ENCODE measurements around the gene PRKAG2.

PRKAG2 gene

DNA sequence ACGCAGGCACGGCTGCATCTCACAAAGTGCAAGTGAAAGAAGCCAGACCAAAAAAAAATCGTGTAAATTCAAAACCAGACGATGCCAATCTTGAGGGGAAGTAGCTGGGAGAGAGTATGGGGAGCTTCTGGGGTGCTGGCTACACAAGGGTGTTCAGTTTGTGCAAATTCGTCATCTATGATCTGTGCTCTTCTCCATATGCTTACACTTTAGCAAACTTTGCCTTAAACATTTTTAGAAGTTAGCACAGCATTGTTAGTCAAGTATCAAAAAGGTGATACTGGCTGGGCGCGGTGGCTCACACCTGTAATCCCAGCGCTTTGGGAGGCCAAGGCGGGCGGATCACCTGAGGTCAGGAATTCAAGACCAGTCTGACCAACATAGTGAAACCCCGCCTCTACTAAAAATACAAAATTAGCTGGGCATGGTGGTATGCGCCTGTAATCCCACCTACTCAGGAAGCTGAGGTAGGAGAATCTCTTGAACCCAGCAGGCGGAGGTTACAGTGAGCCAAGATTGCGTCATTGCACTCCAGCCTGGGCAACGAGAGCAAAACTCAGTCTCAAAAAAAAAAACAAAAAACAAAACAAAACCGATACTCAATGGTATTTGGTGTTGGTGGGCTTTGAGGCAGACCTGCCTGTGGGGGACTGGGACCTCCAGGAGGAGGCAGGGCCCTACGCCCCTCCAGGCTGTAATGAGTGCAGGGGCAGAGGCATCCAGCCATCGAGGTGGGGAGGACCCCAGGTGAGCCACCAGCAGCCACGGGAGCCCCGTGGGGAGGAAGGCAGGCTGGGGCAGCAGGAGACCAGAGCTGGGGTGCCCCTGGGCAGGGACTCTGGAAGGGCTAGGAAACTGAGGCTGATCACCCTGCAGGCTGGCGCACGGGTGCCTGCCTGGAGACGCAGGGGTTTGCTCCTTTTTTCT, 150.0 kb downstream of the PRKAG2 start:
- DNase-seq (ENCODE audit: low spot score) = no peak

DNA sequence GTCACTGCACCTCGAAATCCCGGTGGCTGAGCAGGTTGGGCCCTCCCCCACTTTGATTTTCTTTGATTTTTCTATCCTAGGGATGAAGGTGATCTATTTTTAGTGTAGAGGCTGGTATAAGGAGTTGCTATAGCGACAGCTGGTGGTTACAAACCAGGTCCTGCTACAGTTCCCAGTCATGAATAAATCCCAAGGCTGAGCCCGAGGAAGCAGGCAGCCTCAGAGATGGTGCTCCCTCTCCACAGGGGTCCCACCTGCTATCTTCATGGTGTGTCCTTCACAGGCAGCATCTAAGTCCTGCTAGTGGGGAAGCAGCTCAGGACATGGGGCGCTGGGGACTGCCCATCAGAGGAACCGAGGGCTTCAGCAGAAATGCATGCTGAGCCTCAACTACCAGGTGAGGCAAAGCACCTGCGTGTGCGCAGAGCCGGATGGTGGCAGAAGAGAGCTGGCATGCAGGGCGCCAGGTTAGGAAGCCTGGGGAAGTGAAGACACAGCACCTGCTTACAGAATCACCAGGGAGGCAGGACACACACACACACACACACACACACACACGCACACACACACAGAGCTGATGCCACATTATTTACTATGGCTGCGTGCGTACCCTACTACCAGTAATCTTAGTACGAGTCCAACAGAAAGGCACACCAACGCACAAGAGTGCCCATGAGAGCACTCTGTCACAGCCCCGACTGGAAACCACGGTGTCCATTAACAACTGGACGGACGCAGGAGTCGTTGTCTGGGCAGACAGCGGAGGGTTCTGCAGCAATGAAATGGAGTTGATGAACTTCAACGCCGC, 150.9 kb downstream of the PRKAG2 start:
- no peak for DNase-seq (ENCODE audit: low spot score)

DNA sequence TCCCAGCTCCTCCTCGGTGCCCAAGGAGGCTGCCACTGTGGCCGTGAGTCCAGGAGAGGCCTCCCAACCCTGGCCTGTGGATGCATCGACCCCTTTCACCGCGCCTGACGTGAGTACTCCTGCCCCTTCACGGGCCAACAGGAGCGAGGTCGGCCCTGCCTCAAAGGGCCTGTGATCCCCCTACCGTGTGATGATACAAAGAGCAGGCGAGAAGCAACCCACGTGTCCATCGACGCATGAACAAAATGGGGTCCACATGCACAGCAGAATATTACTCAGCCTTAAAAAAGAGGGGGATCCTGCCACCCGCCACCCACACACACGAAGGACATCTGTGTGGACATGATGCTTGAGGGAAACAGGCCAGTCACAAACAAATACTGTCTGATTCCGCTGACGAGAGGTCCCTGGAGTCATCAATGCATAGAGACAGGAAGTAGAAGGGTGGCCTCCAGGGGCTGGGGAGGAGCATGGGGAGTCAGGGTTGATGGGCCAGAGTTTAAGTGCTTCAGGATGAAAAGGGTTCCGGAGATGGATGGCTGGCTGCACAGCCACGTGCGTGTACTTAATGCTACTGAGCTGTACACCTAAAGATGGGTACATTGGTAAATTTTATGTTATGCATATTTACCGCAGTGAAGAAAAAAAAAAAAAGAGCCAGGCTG, 151.9 kb downstream of the PRKAG2 start:
- no peak for DNase-seq (ENCODE audit: low spot score)

DNA sequence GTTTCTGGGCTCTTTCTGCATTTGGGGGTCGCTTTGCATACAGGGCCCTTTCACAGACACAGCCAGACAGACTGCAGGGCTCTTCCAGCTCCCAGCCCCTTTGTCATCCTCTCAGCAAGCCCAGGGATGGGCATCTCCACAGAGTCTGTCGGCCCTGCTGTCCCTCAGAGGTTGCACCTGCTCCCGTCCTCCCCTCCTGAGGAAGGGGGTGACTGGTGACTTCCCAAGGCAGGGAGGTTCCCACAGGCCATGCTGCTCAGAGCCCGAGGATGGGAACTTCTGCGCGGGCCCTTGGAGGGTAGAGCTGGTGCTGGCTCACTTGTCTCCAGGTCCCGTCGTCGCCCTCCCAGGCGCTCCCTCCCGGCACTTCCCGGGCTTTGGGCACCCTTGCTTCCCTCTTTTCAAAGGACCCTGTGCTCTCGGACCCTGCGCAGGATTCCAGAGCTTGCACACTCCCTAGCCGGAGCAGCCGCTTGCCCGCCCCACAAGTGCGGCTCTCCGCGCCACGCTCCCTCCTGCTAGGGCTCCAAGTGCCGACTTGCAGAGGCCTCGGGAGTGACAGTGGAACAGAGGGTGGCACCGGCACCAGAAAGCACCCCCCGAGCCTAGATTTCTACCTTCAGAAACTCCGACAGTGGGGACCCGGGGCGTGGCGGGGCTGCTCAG, 152.5 kb downstream of the PRKAG2 start:
- DNase-seq (ENCODE audit: low spot score) = no peak

DNA sequence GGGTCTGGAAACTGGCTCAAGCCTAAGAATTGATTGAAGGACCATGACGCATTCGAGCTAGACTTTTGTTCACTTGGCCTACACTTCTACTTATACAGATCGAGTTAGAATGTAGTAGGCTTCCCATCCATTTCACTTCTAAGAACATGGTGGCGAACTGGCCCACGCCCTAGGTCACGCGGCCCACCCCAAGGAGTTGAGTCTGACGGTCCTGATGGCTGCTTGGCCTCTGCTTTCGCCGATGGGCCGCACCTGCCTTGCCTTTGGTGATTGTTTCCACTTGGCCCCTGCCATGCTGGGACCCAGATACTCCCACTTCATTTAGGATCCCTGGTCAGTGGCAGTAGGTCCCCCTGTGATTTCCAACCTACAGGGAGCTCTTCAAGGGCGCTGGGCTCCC, 153.6 kb downstream of the PRKAG2 start:
- DNase-seq (ENCODE audit: low spot score) = no peak

DNA sequence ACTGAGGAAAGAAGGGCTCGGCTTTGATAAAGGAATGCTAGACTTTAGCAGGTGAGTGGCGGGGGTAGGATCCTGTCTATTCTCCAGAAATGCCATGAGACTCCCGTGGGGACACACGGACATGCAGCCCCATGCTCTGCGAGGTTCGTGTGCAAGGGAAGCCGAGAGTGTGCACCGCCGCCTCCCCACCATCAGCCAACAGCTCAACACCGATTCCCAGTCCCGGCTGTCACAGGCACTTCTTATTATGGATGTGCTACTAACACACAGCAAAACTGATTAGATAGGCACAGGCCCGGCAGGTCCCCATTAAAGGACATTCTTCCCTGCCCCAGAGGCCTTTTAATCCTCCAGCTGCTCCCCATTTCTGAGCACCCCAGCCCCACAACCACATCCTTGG, 154.4 kb downstream of the PRKAG2 start:
- DNase-seq (ENCODE audit: low spot score) = no peak

DNA sequence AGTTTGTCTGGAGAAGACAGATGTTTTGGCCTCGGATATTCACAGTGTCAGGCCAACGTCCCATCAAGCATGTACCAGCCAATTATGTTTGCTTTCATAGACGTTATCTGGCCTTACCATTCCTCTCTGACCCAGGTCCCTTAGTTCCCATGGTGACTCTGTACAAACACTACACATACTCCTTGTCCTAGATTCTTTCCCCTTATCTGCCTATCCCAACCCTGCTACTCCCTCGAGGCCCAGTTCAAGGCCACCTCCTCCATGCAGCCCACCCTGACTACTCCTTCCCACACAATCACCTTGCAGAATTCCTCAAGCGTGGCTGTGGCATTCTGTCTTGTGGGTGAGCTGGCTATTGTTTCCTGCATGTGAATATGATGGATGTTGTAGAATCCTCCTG, 155.2 kb downstream of the PRKAG2 start:
- no peak for DNase-seq (ENCODE audit: low spot score)

DNA sequence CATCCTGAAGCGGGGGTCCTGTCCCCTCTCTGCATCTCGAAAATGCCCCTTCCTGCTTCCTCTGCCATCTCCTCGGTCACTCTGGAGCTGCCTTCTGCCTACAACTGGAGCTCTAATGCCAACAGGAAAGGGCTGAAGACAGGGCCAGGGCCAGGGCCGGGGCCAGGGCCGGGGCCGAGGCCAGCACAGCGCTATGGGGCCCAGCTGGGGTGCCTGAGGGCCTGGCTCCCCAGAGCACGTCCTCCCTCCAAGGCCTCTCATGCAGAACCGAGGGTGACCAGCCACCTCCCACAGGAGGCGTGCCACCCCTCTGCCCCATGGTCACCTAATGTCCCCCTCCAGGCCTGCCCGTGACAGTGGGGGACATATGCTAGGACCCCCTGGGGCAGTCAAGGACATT, 155.7 kb downstream of the PRKAG2 start:
- no peak for DNase-seq (ENCODE audit: low spot score)

DNA sequence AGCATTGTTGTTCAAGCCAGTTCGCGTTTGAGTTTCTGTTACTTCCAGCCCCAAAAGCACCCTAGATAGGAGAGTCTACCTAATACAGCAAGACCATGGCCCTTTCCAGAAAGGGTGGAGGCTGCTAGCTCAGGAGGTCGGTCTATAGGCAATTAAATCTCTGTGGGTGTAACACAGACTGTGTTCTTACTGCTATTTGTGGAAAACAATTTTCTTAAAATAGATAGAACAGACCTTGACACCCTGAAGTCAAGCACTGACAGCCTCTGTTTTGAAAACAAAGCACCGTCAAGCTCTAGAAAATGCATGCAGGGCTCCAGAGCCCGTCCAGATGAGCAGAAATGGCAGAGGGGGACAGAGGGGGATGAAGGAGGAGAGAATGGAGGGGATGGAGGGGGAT, 156.6 kb downstream of the PRKAG2 start:
- DNase-seq (ENCODE audit: low spot score) = no peak

DNA sequence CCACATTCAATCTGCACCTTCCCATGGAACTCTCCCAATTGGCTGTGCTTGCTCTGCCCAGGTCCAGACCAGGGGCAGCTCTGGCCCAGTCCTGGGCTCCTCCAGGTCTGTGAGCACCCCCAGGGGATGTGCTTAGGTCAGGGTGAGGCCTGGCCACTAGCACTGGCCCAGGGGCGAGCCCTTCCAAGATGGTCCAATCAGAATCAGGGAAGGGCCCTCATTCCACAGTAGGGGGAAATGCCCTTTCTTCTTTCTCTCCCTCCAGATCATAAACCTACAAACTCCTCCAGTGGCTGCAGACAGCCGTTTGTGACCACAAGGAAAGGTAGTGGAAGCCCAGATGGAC, 157.0 kb downstream of the PRKAG2 start:
- no peak for DNase-seq (ENCODE audit: low spot score)

DNA sequence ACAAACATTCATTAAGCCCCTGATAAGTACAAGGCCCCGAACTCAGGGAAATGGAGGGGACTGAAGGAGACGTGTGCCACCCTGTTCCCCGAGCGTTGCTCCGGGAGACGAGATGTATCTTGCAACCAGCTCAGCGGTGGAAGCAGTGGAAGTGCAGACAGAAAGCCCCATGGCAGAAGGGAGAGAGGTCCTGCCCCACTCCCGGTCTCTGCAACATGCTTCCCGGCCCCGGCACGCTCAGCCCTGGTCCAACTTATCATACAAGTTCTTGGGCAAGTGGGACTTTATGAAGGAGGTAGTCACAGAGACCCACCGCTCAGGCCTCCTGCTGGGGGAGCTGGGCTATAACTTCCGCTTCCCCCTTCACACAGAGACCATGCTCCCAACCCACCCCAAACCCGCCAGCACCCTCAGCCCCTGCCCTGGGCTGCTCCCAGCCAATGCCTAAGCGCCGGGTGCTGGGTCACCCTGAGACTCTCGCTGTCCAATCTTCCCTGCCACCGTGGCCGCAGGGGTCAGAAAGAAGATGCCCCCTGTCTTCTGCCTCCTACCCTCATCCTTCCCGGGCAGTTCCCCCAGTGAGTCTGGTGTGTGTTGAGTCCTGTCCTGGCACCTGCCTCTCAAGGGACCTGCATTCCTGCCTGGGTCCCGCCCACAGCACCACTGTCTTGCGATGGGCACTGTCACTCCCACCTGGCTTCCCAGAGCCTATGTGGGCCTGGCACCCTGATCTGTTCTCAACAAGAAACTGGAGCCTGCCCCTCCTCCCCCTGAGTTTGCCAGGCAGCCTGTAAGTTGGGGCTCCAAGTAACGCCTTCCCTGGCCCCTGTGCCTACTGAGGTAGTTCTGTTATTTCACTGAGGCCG, 157.7 kb downstream of the PRKAG2 start:
- no peak for DNase-seq (ENCODE audit: low spot score)

DNA sequence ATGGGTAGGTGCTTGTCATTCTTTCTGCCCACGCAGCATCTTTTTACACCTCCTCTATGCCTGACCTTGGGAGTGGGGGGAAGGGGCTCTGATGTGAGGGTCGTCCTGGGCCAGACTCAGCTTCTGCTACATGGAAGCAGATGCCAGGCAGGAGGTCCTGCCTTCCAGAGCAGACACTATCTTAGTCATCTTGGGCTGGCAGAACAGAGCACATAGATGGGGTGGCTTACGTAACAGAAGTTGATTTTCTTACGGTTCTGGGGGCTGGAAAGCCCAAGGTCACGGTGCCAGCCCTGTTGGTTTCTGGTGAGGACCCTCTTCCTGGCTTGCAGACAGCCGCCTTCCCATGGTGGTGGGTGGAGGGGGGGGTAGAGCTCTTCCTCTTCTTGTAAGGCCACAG, 159.0 kb downstream of the PRKAG2 start:
- no peak for DNase-seq (ENCODE audit: low spot score)

DNA sequence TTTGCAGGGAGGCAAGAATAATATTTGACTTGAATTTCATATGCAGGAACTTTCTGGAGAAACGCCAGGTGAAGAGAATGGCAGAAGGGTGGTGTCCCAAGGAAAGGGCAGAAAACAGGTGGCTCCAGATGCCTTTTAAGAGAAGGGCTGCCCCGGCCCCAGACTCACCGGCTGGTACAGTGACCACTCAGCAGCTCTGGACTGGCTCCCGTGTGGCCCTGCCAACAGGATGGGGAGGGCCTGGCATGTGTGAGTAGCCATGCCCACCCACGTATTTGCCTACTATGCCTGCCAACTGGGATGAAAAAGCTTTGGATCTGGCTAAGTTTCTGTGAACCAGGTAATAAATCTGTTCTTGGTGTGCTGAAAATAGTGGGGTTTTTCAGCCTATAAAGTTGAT, 159.5 kb downstream of the PRKAG2 start:
- DNase-seq (ENCODE audit: low spot score) = no peak

DNA sequence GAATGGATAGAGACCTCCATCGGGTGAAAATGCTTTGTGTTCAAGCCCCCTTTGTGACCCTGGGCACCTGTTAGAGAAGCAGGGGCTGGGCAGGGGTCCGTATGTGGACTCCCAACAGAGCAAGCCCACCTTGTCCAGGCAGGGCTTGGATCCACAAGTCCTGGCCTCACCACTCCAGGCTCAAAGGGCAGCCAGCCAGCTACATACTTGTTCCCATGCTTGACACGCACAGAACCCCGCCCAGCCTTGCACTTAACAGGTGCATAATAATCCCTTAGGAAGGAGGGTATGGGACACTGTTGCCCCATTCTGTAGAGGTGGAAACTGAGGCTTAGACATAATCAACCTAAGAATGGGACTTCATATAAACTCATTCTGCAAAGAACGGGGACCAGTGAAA, 160.6 kb downstream of the PRKAG2 start:
- DNase-seq (ENCODE audit: low spot score) = no peak

DNA sequence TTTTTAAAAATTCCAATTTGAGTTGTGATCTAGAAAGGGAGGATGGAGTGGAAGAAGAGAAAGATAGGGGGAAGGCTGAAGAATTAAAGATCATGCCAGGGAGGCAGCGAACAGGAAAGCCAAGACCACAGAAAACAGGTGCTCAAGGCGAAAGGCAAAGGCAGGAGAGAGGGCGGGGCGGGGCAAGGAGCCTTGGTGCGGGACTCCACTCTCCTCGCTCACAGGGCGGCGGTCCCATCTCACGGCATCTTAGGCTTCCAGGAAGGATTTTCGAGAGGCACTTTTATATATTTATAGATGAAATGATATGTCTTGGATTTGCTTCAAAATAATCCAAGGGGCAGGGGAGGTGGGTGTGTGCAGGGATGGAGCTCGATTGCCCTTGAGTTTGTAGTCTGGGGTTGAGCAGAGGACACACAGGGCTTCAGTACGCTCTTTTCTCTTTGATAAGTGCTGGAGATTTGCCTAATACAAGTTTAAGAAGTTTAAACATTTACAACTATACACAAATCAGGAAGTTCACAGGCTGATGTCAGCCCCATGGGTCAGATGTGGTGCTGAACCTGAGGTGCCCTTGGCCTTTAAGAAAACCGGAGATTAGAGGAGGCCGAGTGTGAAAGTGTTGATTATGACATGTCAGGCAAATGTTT, 161.1 kb downstream of the PRKAG2 start:
- no peak for DNase-seq (ENCODE audit: low spot score)

DNA sequence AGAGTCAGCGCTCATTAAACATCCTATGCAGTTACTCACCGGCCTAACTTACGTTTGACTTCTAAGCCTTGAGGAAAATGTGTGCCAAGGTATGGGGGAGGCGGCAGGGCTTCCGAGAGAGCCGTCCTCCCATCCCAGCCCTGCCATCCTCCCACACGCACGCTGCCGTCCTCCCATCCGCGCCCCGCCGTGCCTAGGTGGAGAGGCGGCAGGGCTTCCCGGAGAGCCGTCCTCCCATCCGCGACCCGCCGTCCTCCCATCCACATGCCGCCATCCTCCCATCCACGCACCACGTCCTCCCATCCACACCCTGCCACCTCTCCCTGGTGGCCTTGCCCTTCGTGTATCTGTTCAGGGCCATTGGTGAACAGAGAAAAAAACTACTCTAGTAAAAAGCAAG, 162.7 kb downstream of the PRKAG2 start:
- no peak for DNase-seq (ENCODE audit: low spot score)

DNA sequence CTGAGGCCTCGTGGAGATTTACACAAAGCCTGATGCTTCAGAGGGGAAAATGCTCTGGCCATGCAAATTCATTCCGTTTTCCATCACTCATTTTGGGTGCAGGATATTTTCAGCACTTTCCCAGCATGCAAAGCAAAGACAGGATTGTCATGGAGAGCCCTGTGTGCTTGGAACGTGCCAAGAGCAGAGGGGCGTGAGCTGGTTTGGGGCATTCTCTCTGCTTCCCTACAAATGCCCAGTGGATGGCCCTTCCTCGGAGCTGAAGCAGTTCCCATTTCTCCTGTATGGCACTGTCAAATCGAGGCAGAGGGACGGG, 164.1 kb downstream of the PRKAG2 start:
- DNase-seq (ENCODE audit: low spot score) = no peak

DNA sequence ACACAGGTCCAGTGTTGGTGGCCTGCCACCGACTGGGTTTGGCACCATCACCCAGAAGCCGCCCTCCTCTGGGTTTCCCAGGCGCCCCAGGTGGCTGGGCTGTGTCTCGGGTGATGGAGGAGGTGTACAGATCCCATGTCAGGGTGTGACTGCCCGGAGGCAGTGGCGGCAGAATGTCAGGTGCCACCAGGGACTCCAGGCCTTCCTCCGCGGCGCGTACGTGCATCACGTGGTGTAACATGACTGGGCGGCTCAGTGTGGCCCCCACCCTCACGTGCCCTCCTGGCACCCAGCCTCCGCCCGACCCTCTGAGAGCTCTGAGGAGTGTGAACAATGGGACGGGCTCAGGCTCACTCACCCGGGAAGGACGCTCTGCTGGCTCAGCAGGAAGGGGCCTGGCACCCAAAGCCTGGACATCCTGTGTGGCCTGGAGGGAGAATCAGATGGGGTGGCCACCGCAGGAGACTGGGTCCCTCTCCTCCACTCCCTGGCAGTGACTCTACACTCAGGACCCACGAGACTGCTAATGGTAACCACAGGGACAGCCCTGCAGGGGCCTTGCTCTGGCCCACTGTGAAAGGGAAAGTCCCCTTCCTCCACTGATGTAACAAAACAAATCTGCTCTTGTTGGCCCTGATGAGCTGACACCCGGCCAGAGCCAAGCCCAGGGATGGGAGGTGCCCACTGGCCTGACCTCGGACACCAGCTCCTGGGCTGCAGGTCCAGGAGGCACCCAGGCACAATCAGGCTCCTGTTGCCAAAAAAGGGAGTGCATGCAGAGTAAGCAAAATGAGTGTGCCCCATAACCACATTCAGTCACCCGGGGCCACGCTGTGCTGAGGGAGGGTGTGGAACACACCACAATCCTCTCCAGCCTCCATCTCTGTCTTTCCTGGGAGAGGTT, 164.8 kb downstream of the PRKAG2 start:
- no peak for DNase-seq (ENCODE audit: low spot score)

DNA sequence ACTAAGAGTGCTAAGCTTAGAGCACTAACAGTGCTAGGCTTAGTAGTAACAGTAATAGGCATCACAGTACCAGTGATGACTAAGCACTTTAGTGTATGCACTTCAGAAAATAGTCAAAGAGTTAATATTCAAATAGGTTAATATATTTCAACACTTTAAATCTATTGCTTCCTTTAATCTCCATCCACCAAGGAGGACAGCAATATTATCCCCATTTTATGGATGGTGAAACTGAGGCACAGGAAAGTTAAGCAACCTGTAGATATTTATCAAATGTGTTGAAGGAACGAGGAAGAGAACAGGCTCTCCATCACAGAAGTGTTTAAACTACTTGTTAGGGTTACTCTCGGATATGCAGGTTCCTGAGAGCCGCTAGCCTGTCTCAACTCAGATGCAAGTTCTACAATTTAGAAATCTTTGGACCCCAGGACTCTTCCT, 165.5 kb downstream of the PRKAG2 start:
- no peak for DNase-seq (ENCODE audit: low spot score)

Measured in activated CD4-positive, alpha-beta T cell treated with anti-CD3 and anti-CD28 coated beads, Interleukin-2, Interleukin-4, amounts not matched to agents 100 ng/mL and 50 ng/mL, durations not matched to agents 16 hours and 8 hours (primary cell).